CD4-positive, alpha-beta memory T cell (primary cell): ENCODE measurements around the gene RNF212. TPM values are rescaled to one million over a fixed set of nuclear protein-coding genes. Genes with fewer than 3 reads are reported as not detected.

ENCODE experiments used
- CTCF ChIA-PET: fragments of 350-600 bp; sonication (Branson Sonifier 250); formaldehyde crosslinking; loops from one replicate; lab custom pipeline; 2021; ENCODE audit warnings: inconsistent platforms; ENCODE audit not compliant: partially characterized antibody; lab: Charles Lee
- POLR2A ChIA-PET: fragments of 350-600 bp; sonication (Branson Sonifier 250); formaldehyde crosslinking; loops from one replicate; lab custom pipeline; 2021; ENCODE audit not compliant: partially characterized antibody; lab: Charles Lee
- DNase-seq, 5 donors: peaks; one replicate each; pipeline versions ENCODE4 v3.0.0 to v3.0.0-alpha.2; 2020 to 2022; ENCODE audit warnings: mixed read lengths in 1 of 5
- H3K27ac ChIP-seq: one replicate; pipeline ENCODE4 v1.7.0; 2013; ENCODE audit warnings: low read depth, low read length
- H3K27me3 ChIP-seq: 2 replicates; pipeline ENCODE4 v1.7.0; 2013; ENCODE audit warnings: mild to moderate bottlenecking, low read length, moderate library complexity; ENCODE audit not compliant: insufficient read depth
- H3K36me3 ChIP-seq: 2 replicates; pipeline ENCODE4 v1.7.0; 2013; ENCODE audit warnings: mild to moderate bottlenecking, low read length, moderate library complexity; ENCODE audit not compliant: insufficient read depth
- H3K4me1 ChIP-seq: 2 replicates; pipeline ENCODE4 v1.7.0; 2013; ENCODE audit warnings: mild to moderate bottlenecking, low read length, moderate library complexity; ENCODE audit not compliant: insufficient read depth
- H3K4me3 ChIP-seq, 2 donors: one replicate each; pipeline ENCODE4 v1.7.0; 2013; ENCODE audit warnings: low read length in 2 of 2, mild to moderate bottlenecking in 1 of 2
- H3K9me3 ChIP-seq, 2 donors: one replicate each; pipeline ENCODE4 v1.7.0; 2013; ENCODE audit warnings: low read length in 2 of 2, control low read depth in 1 of 2; ENCODE audit not compliant: control insufficient read depth in 1 of 2
- H3K27ac Mint-ChIP-seq, 7 donors: one replicate each; pipeline ENCODE4 v1.8.0; 2020 to 2021; ENCODE audit warnings: mixed read lengths in 7 of 7, mild to moderate bottlenecking in 6 of 7, inconsistent platforms in 3 of 7, moderate library complexity in 3 of 7
- H3K27me3 Mint-ChIP-seq, 2 donors: one replicate each; pipeline ENCODE4 v1.8.0; 2020 to 2021; ENCODE audit warnings: mixed read lengths in 2 of 2
- H3K36me3 Mint-ChIP-seq, 2 donors: one replicate each; pipeline ENCODE4 v1.8.0; 2020 to 2021; ENCODE audit warnings: mixed read lengths in 2 of 2, inconsistent platforms in 1 of 2, mild to moderate bottlenecking in 1 of 2
- H3K4me1 Mint-ChIP-seq, 4 donors: one replicate each; pipeline ENCODE4 v1.8.0; 2020 to 2021; ENCODE audit warnings: mixed read lengths in 4 of 4, mild to moderate bottlenecking in 1 of 4
- H3K4me3 Mint-ChIP-seq, 8 donors: one replicate each; pipeline ENCODE4 v1.8.0; 2020 to 2021; ENCODE audit warnings: mixed read lengths in 8 of 8, mild to moderate bottlenecking in 7 of 8, moderate library complexity in 6 of 8, inconsistent platforms in 3 of 8
- H3K9me3 Mint-ChIP-seq, 8 donors: one replicate each; pipeline ENCODE4 v1.8.0; 2020 to 2021; ENCODE audit warnings: mixed read lengths in 8 of 8, mild to moderate bottlenecking in 5 of 8, inconsistent platforms in 3 of 8, moderate library complexity in 1 of 8
- intact Hi-C: fragments of 100-400 bp; cut with micrococcal nuclease; formaldehyde crosslinking; loops from one replicate; pipeline ENCODE4 v1.15.1; 2023
- polyA plus RNA-seq, 2 donors: library from polyadenylated mRNA; unstranded; fragments of 300-500 nt; fragmentation: Illumina TruSeq; gene quantifications; one replicate each; pipeline ENCODE4 v1.2.3, GENCODE V29; 2021
- total RNA-seq, 2 experiments: library from RNA; stranded (reverse); gene quantifications; one replicate each; pipeline ENCODE4 v1.2.3, GENCODE V29; 2021

The RNF212 gene
- total and polyA plus RNA-seq, 4 experiments from 2014 or later, result 2.3 to 4.2 (median 3.1) TPM

- H3K27ac Mint-ChIP-seq, result peak overlapping the region in 1 of 7 donors; percentile 35
- peaks cover 0 to 2% (median 0%) of the 10 kb centered on the region in 4 donors for H3K4me1 Mint-ChIP-seq
- intact Hi-C loops, result no loop called here
- ChIA-PET POLR2A (no interaction called here), CTCF (interaction anchor here (1.3 kb wide), 1 partner anchor 8 kb away, joined by 3 read pairs; no protein-coding TSS in a partner anchor)
- H3K4me3 Mint-ChIP-seq, result no peak overlapping the region
- Histone ChIP-seq H3K9me3 (no peaks in the 10 kb centered on the region), H3K27me3 (no peaks in the 10 kb centered on the region), H3K4me1 (no peaks in the 10 kb centered on the region), H3K36me3 (no peaks in the 10 kb centered on the region), H3K27ac (no peak overlapping the region), H3K4me3 (no peak overlapping the region)
- no peak for DNase-seq
- peaks cover 0 to 8% of the 10 kb centered on the region in 2 donors for H3K36me3 Mint-ChIP-seq
- peaks cover 0 to 20% (median 14%) of the 10 kb centered on the region in 8 donors for H3K9me3 Mint-ChIP-seq
- peaks cover 0 to 2% of the 10 kb centered on the region in 2 donors for H3K27me3 Mint-ChIP-seq
Measured at GRCh38 chr4:1092026-1092982, 21.1 kb downstream of the RNF212 start.

- no peak for DNase-seq
- ChIA-PET POLR2A (no interaction called here), CTCF (interaction anchor here (0.8 to 1.3 kb wide), 2 partner anchors 8 to 18 kb away, joined by 3 read pairs; no protein-coding TSS in a partner anchor)
- Histone ChIP-seq H3K27me3 (no peaks in the 10 kb centered on the region), H3K36me3 (no peaks in the 10 kb centered on the region), H3K4me3 (no peak overlapping the region), H3K9me3 (no peaks in the 10 kb centered on the region), H3K27ac (no peak overlapping the region), H3K4me1 (no peaks in the 10 kb centered on the region)
- Mint-ChIP-seq H3K27me3 (peaks cover 0 to 2% of the 10 kb centered on the region in 2 donors), H3K4me3 (no peak overlapping the region), H3K4me1 (peaks cover 0 to 2% (median 0%) of the 10 kb centered on the region in 4 donors), H3K36me3 (peaks cover 0 to 8% of the 10 kb centered on the region in 2 donors), H3K9me3 (peaks cover 0 to 20% (median 14%) of the 10 kb centered on the region in 8 donors), H3K27ac (no peak overlapping the region)
- intact Hi-C loops, result no loop called here
Measured at GRCh38 chr4:1091561-1091995, 21.8 kb downstream of the RNF212 start.

GRCh38 chr4:1090465-1091440 is 22.6 kb downstream of the RNF212 start:
- DNase-seq, result no peak
- CTCF ChIA-PET, result interaction anchor here (0.8 to 1.3 kb wide), 2 partner anchors 9 to 17 kb away, joined by 3 read pairs; no protein-coding TSS in a partner anchor

GRCh38 chr4:1090036-1090435 is 23.3 kb downstream of the RNF212 start:
- Histone ChIP-seq H3K27ac (no peak overlapping the region), H3K36me3 (no peaks in the 10 kb centered on the region), H3K4me1 (no peaks in the 10 kb centered on the region), H3K4me3 (no peak overlapping the region), H3K27me3 (no peaks in the 10 kb centered on the region), H3K9me3 (no peaks in the 10 kb centered on the region)
- H3K27ac Mint-ChIP-seq, result no peak overlapping the region
- H3K27me3 Mint-ChIP-seq, result peaks cover 4 to 5% of the 10 kb centered on the region in 2 donors
- no peak for DNase-seq
- peaks cover 0 to 20% (median 14%) of the 10 kb centered on the region in 8 donors for H3K9me3 Mint-ChIP-seq
- ChIA-PET POLR2A (no interaction called here), CTCF (no interaction called here)
- no peak overlapping the region for H3K4me3 Mint-ChIP-seq
- intact Hi-C loops, result no loop called here
- peaks cover 0 to 8% of the 10 kb centered on the region in 2 donors for H3K36me3 Mint-ChIP-seq
- H3K4me1 Mint-ChIP-seq, result peaks cover 0 to 2% (median 0%) of the 10 kb centered on the region in 4 donors

More at GRCh38 chr4:1090465-1091440, 22.6 kb downstream of the RNF212 start:
- Mint-ChIP-seq H3K27ac (no peak overlapping the region), H3K9me3 (peaks cover 0 to 20% (median 14%) of the 10 kb centered on the region in 8 donors), H3K36me3 (peaks cover 0 to 8% of the 10 kb centered on the region in 2 donors), H3K4me3 (no peak overlapping the region), H3K27me3 (peaks cover 1 to 2% of the 10 kb centered on the region in 2 donors), H3K4me1 (peaks cover 0 to 2% (median 0%) of the 10 kb centered on the region in 4 donors)
- Histone ChIP-seq H3K27me3 (no peaks in the 10 kb centered on the region), H3K27ac (no peak overlapping the region), H3K4me1 (no peaks in the 10 kb centered on the region), H3K4me3 (no peak overlapping the region), H3K9me3 (no peaks in the 10 kb centered on the region), H3K36me3 (no peaks in the 10 kb centered on the region)
- POLR2A ChIA-PET, result no interaction called here
- intact Hi-C loops, result no loop called here

GRCh38 chr4:1087371-1087770 is 26.0 kb downstream of the RNF212 start:
- peaks cover 0 to 20% (median 14%) of the 10 kb centered on the region in 8 donors for H3K9me3 Mint-ChIP-seq
- Histone ChIP-seq H3K9me3 (no peaks in the 10 kb centered on the region), H3K27ac (no peak overlapping the region), H3K4me3 (no peak overlapping the region), H3K36me3 (no peaks in the 10 kb centered on the region), H3K27me3 (no peaks in the 10 kb centered on the region), H3K4me1 (no peaks in the 10 kb centered on the region)
- peaks cover 0 to 8% of the 10 kb centered on the region in 2 donors for H3K36me3 Mint-ChIP-seq
- peaks cover 0 to 2% (median 0%) of the 10 kb centered on the region in 4 donors for H3K4me1 Mint-ChIP-seq
- POLR2A ChIA-PET, result no interaction called here
- H3K4me3 Mint-ChIP-seq, result no peak overlapping the region
- intact Hi-C loops, result no loop called here
- CTCF ChIA-PET, result no interaction called here
- peak in 1 of 5 donors; percentile 3 for DNase-seq
- peaks cover 4 to 10% of the 10 kb centered on the region in 2 donors for H3K27me3 Mint-ChIP-seq
- no peak overlapping the region for H3K27ac Mint-ChIP-seq

- H3K27ac ChIP-seq, result no peak overlapping the region
- H3K9me3 Mint-ChIP-seq, result peaks cover 0 to 20% (median 14%) of the 10 kb centered on the region in 8 donors
- intact Hi-C loops, result no loop called here
- H3K27me3 ChIP-seq, result no peaks in the 10 kb centered on the region
- no peaks in the 10 kb centered on the region for H3K36me3 ChIP-seq
- peaks cover 7 to 19% of the 10 kb centered on the region in 2 donors for H3K27me3 Mint-ChIP-seq
- CTCF ChIA-PET, result no interaction called here
- H3K4me3 ChIP-seq, result no peak overlapping the region
- H3K9me3 ChIP-seq, result no peaks in the 10 kb centered on the region
- H3K27ac Mint-ChIP-seq, result no peak overlapping the region
- peaks cover 0 to 8% of the 10 kb centered on the region in 2 donors for H3K36me3 Mint-ChIP-seq
- DNase-seq, result no peak
- POLR2A ChIA-PET, result no interaction called here
- no peaks in the 10 kb centered on the region for H3K4me1 ChIP-seq
- peaks cover 0 to 2% (median 0%) of the 10 kb centered on the region in 4 donors for H3K4me1 Mint-ChIP-seq
- no peak overlapping the region for H3K4me3 Mint-ChIP-seq
Measured at GRCh38 chr4:1086011-1086410, 27.4 kb downstream of the RNF212 start.
